NCI-H345 (cell line): ENCODE data around the gene MAGOHB.
"Not testable (repeated sequence)": the region's sequence is repeated elsewhere in the genome, so short reads cannot be mapped to it uniquely, and the experiment has no call there.

ENCODE experiments used
- DNase-seq: peaks from one replicate; lab custom pipeline; 2025; lab: John Stamatoyannopoulos, UW

MAGOHB gene

GRCh38 chr12:10612110-10612509 is 1.3 kb downstream of the MAGOHB start:
- no peak for DNase-seq

DNA sequence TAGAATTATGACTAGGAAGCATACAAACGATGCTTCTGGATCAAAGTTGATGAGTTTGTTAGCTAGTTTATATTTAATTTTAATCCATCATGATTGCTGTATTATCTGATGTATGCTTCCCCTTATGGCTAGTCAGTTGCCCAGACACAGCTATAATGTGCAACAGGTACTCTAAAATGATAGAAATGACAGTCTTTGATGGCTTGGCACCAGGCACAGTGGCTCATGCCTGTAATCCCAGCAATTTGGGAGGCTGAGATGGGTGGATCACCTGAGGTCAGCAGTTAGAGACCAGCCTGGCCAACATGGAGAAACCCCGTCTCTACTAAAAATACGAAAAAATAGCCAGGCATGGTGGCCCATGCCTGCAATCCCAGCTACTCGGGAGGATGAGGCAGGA is 2.2 kb downstream of the MAGOHB start:
- not testable (repeated sequence) for DNase-seq

DNA sequence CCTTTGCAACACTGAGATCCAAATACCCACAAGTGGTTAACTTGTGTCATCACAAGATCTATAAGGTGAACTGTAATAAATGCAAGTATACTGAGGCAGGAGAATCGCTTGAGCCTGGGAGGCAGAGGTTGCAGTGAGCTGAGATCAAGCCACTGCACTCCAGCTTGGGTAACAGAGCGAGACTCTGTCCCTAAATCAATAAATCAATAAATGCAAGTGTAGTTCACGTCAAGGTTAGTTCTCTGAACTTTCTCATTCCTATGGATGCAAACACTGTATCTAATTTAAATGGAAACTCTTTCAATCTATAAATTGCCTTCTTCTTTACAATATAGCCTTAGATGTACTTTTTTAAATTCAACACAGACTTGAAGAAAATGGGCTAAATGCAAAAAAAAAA is 3.2 kb downstream of the MAGOHB start:
- DNase-seq = no peak

DNA sequence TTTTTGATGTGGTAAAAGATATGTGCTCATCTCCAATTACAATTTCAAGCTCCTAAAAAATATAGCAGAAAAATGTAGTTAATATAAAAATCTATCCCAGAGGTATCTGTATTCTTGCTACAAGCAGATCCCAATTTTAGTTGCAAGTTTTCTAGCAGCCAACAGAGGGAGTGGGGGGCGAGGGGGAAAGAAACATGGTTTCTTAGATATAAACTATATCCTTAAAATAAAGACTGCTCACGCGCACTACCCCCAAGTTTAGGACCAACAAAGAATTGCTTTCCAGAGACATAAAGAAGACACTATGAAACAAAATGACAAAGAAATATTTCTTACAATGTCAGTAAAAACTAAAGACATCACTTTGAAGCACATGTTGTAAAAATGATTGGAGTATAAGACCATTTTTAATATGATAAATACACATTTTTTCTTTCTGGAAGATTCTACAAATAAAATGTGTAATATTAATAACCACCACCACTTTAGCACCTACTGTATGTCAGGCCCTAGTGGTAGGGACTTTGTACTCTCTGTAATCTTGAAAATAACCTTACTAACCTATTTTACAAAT is 5.4 kb downstream of the MAGOHB start:
- no peak for DNase-seq

- DNase-seq = no peak
These were observed 11.5 kb downstream of the MAGOHB start for GRCh38 chr12:10601860-10602259.

- no peak for DNase-seq
These were observed 12.4 kb downstream of the MAGOHB start for GRCh38 chr12:10600988-10601387.

GRCh38 chr12:10595881-10596280 is 17.5 kb downstream of the MAGOHB start:
- no peak for DNase-seq

GRCh38 chr12:10590966-10591365 is 22.4 kb downstream of the MAGOHB start:
- DNase-seq = no peak

- DNase-seq = no peak
These were observed 29.0 kb downstream of the MAGOHB start for GRCh38 chr12:10584415-10584814.

DNA sequence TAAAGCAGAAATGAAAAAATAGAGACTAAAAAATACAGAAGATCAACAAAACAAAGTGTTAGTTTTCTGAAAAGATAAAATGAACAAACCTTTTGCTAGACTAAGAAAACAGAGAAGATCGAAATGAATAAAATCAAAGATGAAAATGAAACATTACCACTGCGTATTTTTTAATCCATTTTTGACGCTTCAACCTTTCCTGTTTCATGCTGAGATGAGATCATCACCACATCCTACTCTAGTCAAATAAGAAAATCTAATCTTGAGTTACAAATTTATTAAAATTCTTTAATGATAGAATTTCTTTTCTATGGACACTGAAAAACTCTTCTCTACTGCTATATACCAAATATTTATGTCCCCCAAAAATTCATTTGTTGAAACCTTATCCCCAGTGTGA is 30.7 kb downstream of the MAGOHB start:
- DNase-seq = no peak

- DNase-seq = not testable (repeated sequence)
These were observed 31.3 kb downstream of the MAGOHB start for GRCh38 chr12:10582133-10582532.

- DNase-seq = no peak
These were observed 39.1 kb downstream of the MAGOHB start for GRCh38 chr12:10574307-10574706.

DNA sequence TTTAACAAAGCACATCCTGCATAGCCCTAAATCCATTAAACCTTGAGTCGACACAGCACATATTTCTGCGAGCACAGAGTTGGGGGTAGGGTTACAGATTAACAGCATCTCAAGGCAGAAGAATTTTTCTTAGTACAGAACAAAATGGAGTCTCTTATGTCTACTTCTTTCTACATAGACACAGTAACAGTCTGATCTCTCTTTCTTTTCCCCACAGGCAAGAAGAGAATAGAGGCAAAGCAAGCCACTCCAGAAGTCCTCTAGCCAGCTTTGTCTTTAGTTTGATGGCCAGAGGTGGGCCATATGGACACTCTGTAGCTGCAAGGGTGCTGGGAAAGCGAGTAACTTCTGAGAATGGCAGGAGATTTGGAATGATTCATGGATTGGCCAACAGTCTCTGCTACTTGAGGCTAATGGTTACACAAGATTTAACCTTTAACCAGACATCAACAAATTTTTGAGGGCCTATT is 41.4 kb downstream of the MAGOHB start:
- DNase-seq = not testable (repeated sequence)

GRCh38 chr12:10571141-10571540 is 42.3 kb downstream of the MAGOHB start:
- no peak for DNase-seq

DNA sequence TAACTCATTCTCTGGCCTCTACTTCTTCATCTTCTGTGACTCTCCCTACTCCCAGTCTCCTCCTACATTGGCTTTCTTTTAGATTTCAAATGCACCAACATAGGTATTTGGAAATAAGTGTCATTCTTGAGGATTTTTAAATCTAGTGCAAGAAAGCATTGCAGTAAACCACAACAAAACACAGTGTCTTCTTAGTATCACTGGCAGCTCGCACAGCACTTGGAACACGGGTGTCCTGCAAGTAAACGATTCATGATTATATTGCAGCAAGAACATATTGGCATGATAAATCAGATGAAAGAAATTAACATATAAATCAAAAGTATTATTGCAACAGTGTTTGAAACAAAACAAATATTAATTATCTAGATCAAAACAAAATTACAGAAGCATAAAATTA is 45.6 kb downstream of the MAGOHB start:
- DNase-seq = no peak

- no peak for DNase-seq
These were observed 49.4 kb downstream of the MAGOHB start for GRCh38 chr12:10563966-10564365.

GRCh38 chr12:10563002-10563401 is 50.4 kb downstream of the MAGOHB start:
- DNase-seq = no peak

DNA sequence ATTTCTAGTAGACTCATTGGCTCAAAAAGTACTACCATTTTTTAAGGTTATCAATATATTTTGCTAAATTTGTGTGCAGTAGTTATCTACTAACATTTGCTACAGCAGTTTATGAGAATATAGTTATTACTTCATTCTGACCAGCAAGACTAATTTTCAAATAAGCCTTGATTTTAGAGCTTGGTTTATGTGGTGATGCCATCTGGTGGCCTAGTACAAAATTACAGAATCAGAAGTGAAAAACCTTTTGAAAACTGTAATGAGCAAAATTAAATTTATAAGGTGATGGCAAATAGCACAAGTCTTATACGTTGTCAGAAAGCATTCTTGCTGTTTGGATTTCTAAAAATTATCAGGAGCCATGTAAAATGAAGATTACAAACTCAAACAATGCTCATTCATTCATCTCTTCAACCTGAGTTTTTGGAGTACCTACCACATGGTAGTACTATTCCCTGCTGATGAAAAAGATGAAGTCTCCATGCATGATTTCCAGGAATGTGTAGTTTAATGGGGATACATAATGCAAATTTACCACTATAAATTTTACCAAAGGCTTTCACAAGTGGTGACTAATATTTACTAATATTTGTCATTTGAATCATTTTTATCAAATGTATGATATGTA is 51.0 kb downstream of the MAGOHB start:
- peak; percentile 37 for DNase-seq

GRCh38 chr12:10559244-10559643 is 54.2 kb downstream of the MAGOHB start:
- no peak for DNase-seq

- no peak for DNase-seq
These were observed 54.6 kb downstream of the MAGOHB start for GRCh38 chr12:10558789-10559188.

DNA sequence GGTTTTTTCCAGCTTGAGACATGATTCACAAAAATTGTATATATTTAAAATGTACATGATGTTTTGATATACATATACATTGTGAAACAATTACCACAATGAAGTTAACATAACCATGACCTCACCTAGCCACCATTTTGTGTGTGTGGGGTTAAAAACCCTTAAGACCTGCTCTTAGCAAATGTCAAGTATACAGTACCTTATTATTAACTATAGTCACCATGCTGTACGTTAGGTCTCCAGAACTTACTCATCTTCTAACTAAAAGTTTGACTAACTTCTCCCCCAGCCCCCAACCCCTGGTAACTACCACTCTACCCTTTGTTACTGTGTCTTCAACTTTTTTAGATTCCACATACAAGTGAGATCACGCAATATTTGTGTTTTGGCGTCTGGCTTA is 55.1 kb downstream of the MAGOHB start:
- no peak for DNase-seq

DNA sequence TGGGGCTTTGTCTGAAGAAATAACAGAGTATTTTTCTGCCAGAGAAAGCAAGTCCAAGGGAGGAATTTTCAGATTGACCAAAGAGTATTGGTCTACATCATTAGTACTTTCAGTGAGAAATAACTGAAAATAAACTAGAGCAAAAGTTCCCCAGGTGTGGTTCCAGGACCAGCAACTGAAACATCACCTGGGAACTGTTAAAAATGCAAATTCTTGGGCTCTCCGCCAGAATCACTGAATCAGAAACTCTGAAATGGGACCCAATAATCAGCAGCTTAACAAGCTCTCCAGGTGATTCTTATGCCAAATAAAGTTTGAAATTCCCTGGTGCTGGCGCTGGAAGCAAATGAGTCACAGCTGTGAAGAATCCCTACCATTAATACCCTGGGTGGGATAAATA is 55.6 kb downstream of the MAGOHB start:
- no peak for DNase-seq

DNA sequence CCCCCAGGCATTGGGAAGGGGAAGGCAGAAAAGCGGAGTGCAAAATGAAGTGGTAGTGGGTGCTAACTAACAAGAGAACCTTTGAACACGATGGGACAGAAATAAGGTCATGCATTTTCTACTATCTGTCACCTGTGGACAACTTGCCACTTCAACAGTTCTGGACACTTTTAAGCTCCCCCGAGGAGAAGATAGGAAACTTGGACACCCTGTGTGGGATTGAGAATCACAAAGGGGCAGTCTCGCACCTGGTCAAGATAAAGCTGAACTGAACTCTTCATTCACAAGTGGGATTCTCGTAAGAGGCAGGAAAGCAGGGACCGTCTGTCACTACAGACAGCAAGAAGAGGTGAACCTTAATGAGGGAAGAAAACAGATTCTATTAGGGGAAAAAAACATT is 56.1 kb downstream of the MAGOHB start:
- no peak for DNase-seq
